ENCODE results near the gene IRF8. TPM values are rescaled to one million over a fixed set of nuclear protein-coding genes. Genes with fewer than 3 reads are reported as not detected.

Gene IRF8
- total and polyA plus RNA-seq, 2 of the 4 experiments (the other 2 are of a cell fraction): not detected

- no peak overlapping the region for H3K14ac ChIP-seq (replicated peaks; ENCODE audit: low read depth, low read length)
- TF ChIP-seq RFX5 (IDR thresholded peaks at IDR 0.05; ENCODE audit: low read depth, low read length) (no peak), FOS (IDR thresholded peaks at IDR 0.05; ENCODE audit: low read depth, low read length) (no peak), MAZ (IDR thresholded peaks at IDR 0.05; ENCODE audit: borderline replicate concordance, low read depth, low read length) (no peak), POLR2A (IDR thresholded peaks at IDR 0.05; ENCODE audit: low read depth, low read length) (no peak), MAFK (IDR thresholded peaks at IDR 0.05; ENCODE audit: low read depth, low read length) (no peak), USF2 (IDR thresholded peaks at IDR 0.05; ENCODE audit: low read depth, low read length) (no peak), CTCF (conservative IDR thresholded peaks at IDR 0.05; ENCODE audit: low read depth, low read length) (no peak), BHLHE40 (IDR thresholded peaks at IDR 0.05; ENCODE audit: low read depth, low read length) (no peak), MXI1 (IDR thresholded peaks at IDR 0.05; ENCODE audit: borderline replicate concordance, low read depth, low read length) (no peak), CEBPB (IDR thresholded peaks at IDR 0.05; ENCODE audit: low read depth, low read length) (no peak), RAD21 (IDR thresholded peaks at IDR 0.05; ENCODE audit: low read length) (no peak), RCOR1 (IDR thresholded peaks at IDR 0.05; ENCODE audit: insufficient replicate concordance, low read length) (no peak), SMC3 (IDR thresholded peaks at IDR 0.05; ENCODE audit: low read depth, low read length) (no peak), NFE2L2 (IDR thresholded peaks at IDR 0.05; ENCODE audit: low read depth, low read length) (no peak), ELK1 (IDR thresholded peaks at IDR 0.05; ENCODE audit: borderline replicate concordance, low read depth, low read length) (no peak)
- no TSS peak for BruUV-seq (replicated peaks)
- H3K79me1 ChIP-seq (ENCODE audit: low read depth in 1 of 2, low read length in 2 of 2): no peaks in the 10 kb centered on the region
- no peak overlapping the region for H2AK5ac ChIP-seq (ENCODE audit: low read depth, low read length)
- H3K4me2 ChIP-seq (ENCODE audit: low read depth, low read length): no peak overlapping the region
- no peak overlapping the region for H3K56ac ChIP-seq (ENCODE audit: extremely low read depth, insufficient read depth, low read length)
- H4K91ac ChIP-seq (ENCODE audit: insufficient read depth, low read depth, low read length): no peak overlapping the region
- intact Hi-C loops (cut with micrococcal nuclease) (no loop called here), in situ Hi-C loops (cut with MboI; ENCODE audit: low sequenced_read_pairs) (no loop called here), dilution Hi-C loops (cut with HindIII; ENCODE audit: low sequenced_read_pairs, unreplicated experiment) (no loop called here)
- peaks cover under 1% of the 10 kb centered on the region; the same call in 1 of the 2 replicates for H3K4me1 ChIP-seq (ENCODE audit: control insufficient read depth, insufficient read depth, low read length)
- H4K8ac ChIP-seq (ENCODE audit: low read depth in 2 of 2, low read length in 2 of 2): no peak overlapping the region
- POLR2A ChIA-PET (ENCODE audit: unreplicated experiment): no interaction called here
- no peak overlapping the region for H2AK9ac ChIP-seq (replicated peaks; ENCODE audit: low read depth, low read length, poor library complexity)
- no peaks in the 10 kb centered on the region for H4K20me1 ChIP-seq (ENCODE audit: insufficient read depth, low read length)
- H3K18ac ChIP-seq (ENCODE audit: low read depth, low read length): no peak overlapping the region
- H3K27me3 ChIP-seq (ENCODE audit: control insufficient read depth, insufficient read depth, low read length): peaks cover 34% of the 10 kb centered on the region
- H3K9me1 ChIP-seq (ENCODE audit: insufficient read depth, low read length): no peaks in the 10 kb centered on the region
- H2BK15ac ChIP-seq (ENCODE audit: low read depth, low read length): no peak overlapping the region
- no peak overlapping the region for H3K9ac ChIP-seq (ENCODE audit: low read depth, low read length)
- H2BK20ac ChIP-seq (ENCODE audit: low read depth, low read length): no peak overlapping the region
- no peak overlapping the region for H3K4me3 ChIP-seq (ENCODE audit: insufficient read depth, low read depth, low read length)
- CTCF ChIA-PET: interaction anchor here (0.9 kb wide), 1 partner anchor 15 kb away, joined by 3 read pairs; no protein-coding TSS in a partner anchor
- H2BK120ac ChIP-seq (ENCODE audit: low read depth, low read length): no peak overlapping the region
- no peaks in the 10 kb centered on the region for H3K36me3 ChIP-seq (ENCODE audit: control insufficient read depth, insufficient read depth, low read length)
- H2BK5ac ChIP-seq (ENCODE audit: low read depth, low read length, poor library complexity, severe bottlenecking): no peak overlapping the region
- no peaks in the 10 kb centered on the region for H3K9me3 ChIP-seq (ENCODE audit: control insufficient read depth, insufficient read depth, low read length)
- ATAC-seq (ENCODE audit: low read depth) (no peak), DNase-seq (no peak)
- WGBS, 2 experiments (ENCODE audit: extremely low coverage in 2 of 2, insufficient read length in 1 of 2): 91% methylated on average over 28 of the region's 30 CpGs; no CpG with 5 or more reads in 1 of the 2 experiments
- no peak overlapping the region for H4K5ac ChIP-seq (ENCODE audit: low read depth, low read length)
- no peak overlapping the region for H3K23ac ChIP-seq (ENCODE audit: low read depth, low read length)
- peak overlapping the region; percentile 8 for H2AFZ ChIP-seq (replicated peaks; ENCODE audit: low read length, poor library complexity)
- H3K27ac ChIP-seq (ENCODE audit: insufficient read depth, low read length): no peak overlapping the region
- no peak overlapping the region for H3K4ac ChIP-seq (ENCODE audit: low read depth, low read length)
Measured at GRCh38 chr16:85918436-85918835, 19.5 kb downstream of the IRF8 start.
